WTC11 (cell line): Measurements from ENCODE around the gene SPATA2. TPM values are rescaled to one million over a fixed set of nuclear protein-coding genes. Genes with fewer than 3 reads are reported as not detected.

ENCODE experiments used
- GTF2I ChIP-seq: fragments of 250-450 bp; sonication (Bioruptor Pico); conservative IDR thresholded peaks from 2 replicates; pipeline ENCODE4 v1.4.0; 2021; ENCODE audit warnings: mild to moderate bottlenecking
- IRF2 ChIP-seq: sonication (generic); formaldehyde crosslinking; IDR thresholded peaks from 2 replicates; pipeline ENCODE4 v1.8.0; 2022; ENCODE audit warnings: low read depth, missing genetic modification reagents, borderline replicate concordance
- KAT7 ChIP-seq: sonication (generic); formaldehyde crosslinking; IDR thresholded peaks from 2 replicates; pipeline ENCODE4 v1.8.1; 2023; ENCODE audit warnings: missing genetic modification reagents, mild to moderate bottlenecking, borderline replicate concordance
- MYBL2 ChIP-seq: sonication (generic); formaldehyde crosslinking; IDR thresholded peaks from 2 replicates; pipeline ENCODE4 v1.8.1; 2023; ENCODE audit warnings: mild to moderate bottlenecking, moderate library complexity, missing genetic modification reagents
- NR2C2 ChIP-seq: sonication (generic); formaldehyde crosslinking; IDR thresholded peaks from 2 replicates; pipeline ENCODE4 v1.8.0; 2022; ENCODE audit warnings: mild to moderate bottlenecking, missing genetic modification reagents
- OVOL2 ChIP-seq: fragments of 250-450 bp; sonication (Bioruptor Pico); IDR thresholded peaks from 2 replicates; pipeline ENCODE4 v1.9.0; 2021; ENCODE audit warnings: mild to moderate bottlenecking, borderline replicate concordance
- RORB ChIP-seq: fragments of 250-450 bp; sonication (Bioruptor Pico); IDR thresholded peaks from 2 replicates; pipeline ENCODE4 v1.9.0; 2021; ENCODE audit warnings: mild to moderate bottlenecking
- TEAD1 ChIP-seq: sonication (generic); formaldehyde crosslinking; IDR thresholded peaks from 2 replicates; pipeline ENCODE4 v1.8.0; 2022; ENCODE audit warnings: mild to moderate bottlenecking, missing genetic modification reagents
- ZNF121 ChIP-seq: sonication (generic); formaldehyde crosslinking; IDR thresholded peaks from 2 replicates; pipeline ENCODE4 v1.8.0; 2023; ENCODE audit warnings: missing genetic modification reagents
- ZNF138 ChIP-seq: sonication (generic); formaldehyde crosslinking; conservative IDR thresholded peaks from 2 replicates; pipeline ENCODE4 v1.8.1; 2022; ENCODE audit warnings: mild to moderate bottlenecking, moderate library complexity, missing genetic modification reagents
- ZNF396 ChIP-seq: fragments of 250-450 bp; sonication (Bioruptor Pico); IDR thresholded peaks from 2 replicates; pipeline ENCODE4 v1.8.0; 2021; ENCODE audit warnings: mild to moderate bottlenecking, moderate library complexity, borderline replicate concordance
- ZNF416 ChIP-seq: fragments of 250-450 bp; sonication (Bioruptor Pico); IDR thresholded peaks from 2 replicates; pipeline ENCODE4 v1.9.0; 2021; ENCODE audit warnings: mild to moderate bottlenecking, inconsistent platforms
- ZNF423 ChIP-seq: fragments of 250-450 bp; sonication (Bioruptor Pico); IDR thresholded peaks from 2 replicates; pipeline ENCODE4 v2.1.2; 2022; ENCODE audit warnings: mild to moderate bottlenecking, moderate library complexity
- total RNA-seq: library from RNA; stranded (reverse); gene quantifications from 3 replicates; pipeline ENCODE4 v1.2.3, GENCODE V29; 2021
- TF ChIP-seq, protein P1 (sequence below): sonication (generic); formaldehyde crosslinking; IDR thresholded peaks from 2 replicates; pipeline ENCODE4 v1.8.1; 2022; ENCODE audit warnings: mild to moderate bottlenecking, moderate library complexity, missing genetic modification reagents
- TF ChIP-seq, protein P2 (sequence below): sonication (generic); formaldehyde crosslinking; IDR thresholded peaks from 2 replicates; pipeline ENCODE4 v1.8.1; 2023; ENCODE audit warnings: mild to moderate bottlenecking, missing genetic modification reagents
- TF ChIP-seq, protein P3 (sequence below): sonication (generic); formaldehyde crosslinking; IDR thresholded peaks from 2 replicates; pipeline ENCODE4 v1.8.0; 2022; ENCODE audit warnings: mild to moderate bottlenecking, missing genetic modification reagents
- TF ChIP-seq, protein P4 (sequence below): sonication (generic); formaldehyde crosslinking; IDR thresholded peaks from 2 replicates; pipeline ENCODE4 v1.8.0; 2022; ENCODE audit warnings: mild to moderate bottlenecking, missing genetic modification reagents
- TF ChIP-seq, protein P5 (sequence below): sonication (generic); formaldehyde crosslinking; IDR thresholded peaks from 2 replicates; pipeline ENCODE4 v1.8.1; 2022; ENCODE audit warnings: low read depth, mild to moderate bottlenecking, moderate library complexity, missing genetic modification reagents, borderline replicate concordance
- TF ChIP-seq, protein P6 (sequence below): sonication (generic); formaldehyde crosslinking; IDR thresholded peaks from 2 replicates; pipeline ENCODE4 v1.8.0; 2022; ENCODE audit warnings: mild to moderate bottlenecking, missing genetic modification reagents
- TF ChIP-seq, protein P7 (sequence below): sonication (generic); formaldehyde crosslinking; IDR thresholded peaks from 2 replicates; pipeline ENCODE4 v1.8.0; 2023; ENCODE audit warnings: missing genetic modification reagents, mild to moderate bottlenecking, borderline replicate concordance
- TF ChIP-seq, protein P8 (sequence below): fragments of 250-450 bp; sonication (Bioruptor Pico); IDR thresholded peaks from 2 replicates; pipeline ENCODE4 v1.9.0; 2021; ENCODE audit warnings: moderate library complexity, mild to moderate bottlenecking, inconsistent platforms, borderline replicate concordance
- TF ChIP-seq, protein P9 (sequence below): sonication (generic); formaldehyde crosslinking; IDR thresholded peaks from 2 replicates; pipeline ENCODE4 v1.8.0; 2023; ENCODE audit warnings: missing genetic modification reagents

SPATA2 gene
- total RNA-seq, 1 experiment from 2014 or later = 11.3 TPM

DNA sequence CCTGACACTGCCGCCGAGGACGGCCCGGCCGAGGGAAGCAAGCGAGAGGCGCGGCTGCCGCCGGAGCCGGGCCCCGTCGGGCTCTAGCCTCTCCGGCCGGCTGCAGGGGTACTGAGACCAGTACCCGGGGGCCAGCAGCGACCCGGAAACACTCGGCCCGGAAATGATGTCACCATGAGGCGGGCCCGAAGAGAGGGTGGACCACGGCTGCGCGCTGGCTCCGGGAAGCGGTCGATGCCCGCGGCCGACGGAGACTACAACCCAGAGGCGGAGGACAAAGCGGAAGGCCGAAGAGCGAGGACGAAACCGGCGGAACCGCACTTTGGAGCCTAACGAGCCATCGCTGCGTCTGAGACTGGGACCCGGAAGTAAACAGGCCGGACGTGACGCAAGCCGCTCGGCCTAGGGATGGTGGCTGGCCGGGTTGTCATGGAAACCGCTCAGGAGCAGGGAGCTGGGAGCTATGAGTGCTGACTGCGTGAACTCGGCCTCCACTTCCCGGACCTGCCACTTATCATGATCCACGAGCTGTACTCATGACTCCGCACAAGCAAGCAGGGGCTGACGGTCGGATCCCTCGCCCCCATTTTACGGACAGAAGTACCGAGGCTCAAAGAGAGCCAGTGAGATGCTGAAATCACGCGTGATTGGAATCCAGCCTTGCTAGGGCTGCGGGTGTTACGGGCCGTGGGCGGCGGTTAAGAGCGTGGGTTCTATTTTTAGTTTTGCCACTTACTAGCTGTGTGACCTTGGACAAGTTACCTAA, at the start of gene SPATA2 (continued):
- TF ChIP-seq ZNF396 (CRISPR knock-in tag) = peak; percentile 82; the same call in 1 of the 2 replicates
- TF ChIP-seq, protein P1, sequence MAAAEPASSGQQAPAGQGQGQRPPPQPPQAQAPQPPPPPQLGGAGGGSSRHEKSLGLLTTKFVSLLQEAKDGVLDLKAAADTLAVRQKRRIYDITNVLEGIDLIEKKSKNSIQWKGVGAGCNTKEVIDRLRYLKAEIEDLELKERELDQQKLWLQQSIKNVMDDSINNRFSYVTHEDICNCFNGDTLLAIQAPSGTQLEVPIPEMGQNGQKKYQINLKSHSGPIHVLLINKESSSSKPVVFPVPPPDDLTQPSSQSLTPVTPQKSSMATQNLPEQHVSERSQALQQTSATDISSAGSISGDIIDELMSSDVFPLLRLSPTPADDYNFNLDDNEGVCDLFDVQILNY (CRISPR knock-in tag) = no peak
- peak; percentile 91; the same call in 1 of the 2 replicates for TF ChIP-seq GTF2I (CRISPR knock-in tag)
- no peak for TF ChIP-seq OVOL2 (CRISPR knock-in tag)
- no peak for TF ChIP-seq KAT7 (CRISPR knock-in tag)
- no peak for TF ChIP-seq ZNF138 (CRISPR knock-in tag)
- TF ChIP-seq ZNF423 = no peak
- TF ChIP-seq ZNF121 (CRISPR knock-in tag) = no peak
- TF ChIP-seq, protein P2, sequence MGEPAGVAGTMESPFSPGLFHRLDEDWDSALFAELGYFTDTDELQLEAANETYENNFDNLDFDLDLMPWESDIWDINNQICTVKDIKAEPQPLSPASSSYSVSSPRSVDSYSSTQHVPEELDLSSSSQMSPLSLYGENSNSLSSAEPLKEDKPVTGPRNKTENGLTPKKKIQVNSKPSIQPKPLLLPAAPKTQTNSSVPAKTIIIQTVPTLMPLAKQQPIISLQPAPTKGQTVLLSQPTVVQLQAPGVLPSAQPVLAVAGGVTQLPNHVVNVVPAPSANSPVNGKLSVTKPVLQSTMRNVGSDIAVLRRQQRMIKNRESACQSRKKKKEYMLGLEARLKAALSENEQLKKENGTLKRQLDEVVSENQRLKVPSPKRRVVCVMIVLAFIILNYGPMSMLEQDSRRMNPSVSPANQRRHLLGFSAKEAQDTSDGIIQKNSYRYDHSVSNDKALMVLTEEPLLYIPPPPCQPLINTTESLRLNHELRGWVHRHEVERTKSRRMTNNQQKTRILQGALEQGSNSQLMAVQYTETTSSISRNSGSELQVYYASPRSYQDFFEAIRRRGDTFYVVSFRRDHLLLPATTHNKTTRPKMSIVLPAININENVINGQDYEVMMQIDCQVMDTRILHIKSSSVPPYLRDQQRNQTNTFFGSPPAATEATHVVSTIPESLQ (CRISPR knock-in tag) = no peak
- TF ChIP-seq, protein P3, sequence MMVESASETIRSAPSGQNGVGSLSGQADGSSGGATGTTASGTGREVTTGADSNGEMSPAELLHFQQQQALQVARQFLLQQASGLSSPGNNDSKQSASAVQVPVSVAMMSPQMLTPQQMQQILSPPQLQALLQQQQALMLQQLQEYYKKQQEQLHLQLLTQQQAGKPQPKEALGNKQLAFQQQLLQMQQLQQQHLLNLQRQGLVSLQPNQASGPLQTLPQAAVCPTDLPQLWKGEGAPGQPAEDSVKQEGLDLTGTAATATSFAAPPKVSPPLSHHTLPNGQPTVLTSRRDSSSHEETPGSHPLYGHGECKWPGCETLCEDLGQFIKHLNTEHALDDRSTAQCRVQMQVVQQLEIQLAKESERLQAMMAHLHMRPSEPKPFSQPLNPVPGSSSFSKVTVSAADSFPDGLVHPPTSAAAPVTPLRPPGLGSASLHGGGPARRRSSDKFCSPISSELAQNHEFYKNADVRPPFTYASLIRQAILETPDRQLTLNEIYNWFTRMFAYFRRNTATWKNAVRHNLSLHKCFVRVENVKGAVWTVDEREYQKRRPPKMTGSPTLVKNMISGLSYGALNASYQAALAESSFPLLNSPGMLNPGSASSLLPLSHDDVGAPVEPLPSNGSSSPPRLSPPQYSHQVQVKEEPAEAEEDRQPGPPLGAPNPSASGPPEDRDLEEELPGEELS (CRISPR knock-in tag) = 0 out of 2 replicates have a peak, but pooled peaks have one; percentile 45
- no peak for TF ChIP-seq IRF2
- TF ChIP-seq MYBL2 (CRISPR knock-in tag) = no peak
- TF ChIP-seq TEAD1 (CRISPR knock-in tag) = no peak
- TF ChIP-seq, protein P4, sequence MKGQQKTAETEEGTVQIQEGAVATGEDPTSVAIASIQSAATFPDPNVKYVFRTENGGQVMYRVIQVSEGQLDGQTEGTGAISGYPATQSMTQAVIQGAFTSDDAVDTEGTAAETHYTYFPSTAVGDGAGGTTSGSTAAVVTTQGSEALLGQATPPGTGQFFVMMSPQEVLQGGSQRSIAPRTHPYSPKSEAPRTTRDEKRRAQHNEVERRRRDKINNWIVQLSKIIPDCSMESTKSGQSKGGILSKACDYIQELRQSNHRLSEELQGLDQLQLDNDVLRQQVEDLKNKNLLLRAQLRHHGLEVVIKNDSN (CRISPR knock-in tag) = 0 out of 2 replicates have a peak, but pooled peaks have one; percentile 17
- no peak for TF ChIP-seq ZNF416
- TF ChIP-seq, protein P5, sequence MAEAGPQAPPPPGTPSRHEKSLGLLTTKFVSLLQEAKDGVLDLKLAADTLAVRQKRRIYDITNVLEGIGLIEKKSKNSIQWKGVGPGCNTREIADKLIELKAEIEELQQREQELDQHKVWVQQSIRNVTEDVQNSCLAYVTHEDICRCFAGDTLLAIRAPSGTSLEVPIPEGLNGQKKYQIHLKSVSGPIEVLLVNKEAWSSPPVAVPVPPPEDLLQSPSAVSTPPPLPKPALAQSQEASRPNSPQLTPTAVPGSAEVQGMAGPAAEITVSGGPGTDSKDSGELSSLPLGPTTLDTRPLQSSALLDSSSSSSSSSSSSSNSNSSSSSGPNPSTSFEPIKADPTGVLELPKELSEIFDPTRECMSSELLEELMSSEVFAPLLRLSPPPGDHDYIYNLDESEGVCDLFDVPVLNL (CRISPR knock-in tag) = no peak
- TF ChIP-seq NR2C2 = peak; percentile 98
- TF ChIP-seq, protein P6, sequence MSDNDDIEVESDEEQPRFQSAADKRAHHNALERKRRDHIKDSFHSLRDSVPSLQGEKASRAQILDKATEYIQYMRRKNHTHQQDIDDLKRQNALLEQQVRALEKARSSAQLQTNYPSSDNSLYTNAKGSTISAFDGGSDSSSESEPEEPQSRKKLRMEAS (CRISPR knock-in tag) = peak; percentile 54
- TF ChIP-seq, protein P7, sequence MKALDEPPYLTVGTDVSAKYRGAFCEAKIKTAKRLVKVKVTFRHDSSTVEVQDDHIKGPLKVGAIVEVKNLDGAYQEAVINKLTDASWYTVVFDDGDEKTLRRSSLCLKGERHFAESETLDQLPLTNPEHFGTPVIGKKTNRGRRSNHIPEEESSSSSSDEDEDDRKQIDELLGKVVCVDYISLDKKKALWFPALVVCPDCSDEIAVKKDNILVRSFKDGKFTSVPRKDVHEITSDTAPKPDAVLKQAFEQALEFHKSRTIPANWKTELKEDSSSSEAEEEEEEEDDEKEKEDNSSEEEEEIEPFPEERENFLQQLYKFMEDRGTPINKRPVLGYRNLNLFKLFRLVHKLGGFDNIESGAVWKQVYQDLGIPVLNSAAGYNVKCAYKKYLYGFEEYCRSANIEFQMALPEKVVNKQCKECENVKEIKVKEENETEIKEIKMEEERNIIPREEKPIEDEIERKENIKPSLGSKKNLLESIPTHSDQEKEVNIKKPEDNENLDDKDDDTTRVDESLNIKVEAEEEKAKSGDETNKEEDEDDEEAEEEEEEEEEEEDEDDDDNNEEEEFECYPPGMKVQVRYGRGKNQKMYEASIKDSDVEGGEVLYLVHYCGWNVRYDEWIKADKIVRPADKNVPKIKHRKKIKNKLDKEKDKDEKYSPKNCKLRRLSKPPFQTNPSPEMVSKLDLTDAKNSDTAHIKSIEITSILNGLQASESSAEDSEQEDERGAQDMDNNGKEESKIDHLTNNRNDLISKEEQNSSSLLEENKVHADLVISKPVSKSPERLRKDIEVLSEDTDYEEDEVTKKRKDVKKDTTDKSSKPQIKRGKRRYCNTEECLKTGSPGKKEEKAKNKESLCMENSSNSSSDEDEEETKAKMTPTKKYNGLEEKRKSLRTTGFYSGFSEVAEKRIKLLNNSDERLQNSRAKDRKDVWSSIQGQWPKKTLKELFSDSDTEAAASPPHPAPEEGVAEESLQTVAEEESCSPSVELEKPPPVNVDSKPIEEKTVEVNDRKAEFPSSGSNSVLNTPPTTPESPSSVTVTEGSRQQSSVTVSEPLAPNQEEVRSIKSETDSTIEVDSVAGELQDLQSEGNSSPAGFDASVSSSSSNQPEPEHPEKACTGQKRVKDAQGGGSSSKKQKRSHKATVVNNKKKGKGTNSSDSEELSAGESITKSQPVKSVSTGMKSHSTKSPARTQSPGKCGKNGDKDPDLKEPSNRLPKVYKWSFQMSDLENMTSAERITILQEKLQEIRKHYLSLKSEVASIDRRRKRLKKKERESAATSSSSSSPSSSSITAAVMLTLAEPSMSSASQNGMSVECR (CRISPR knock-in tag) = peak; percentile 85; the same call in 1 of the 2 replicates
- TF ChIP-seq, protein P8, sequence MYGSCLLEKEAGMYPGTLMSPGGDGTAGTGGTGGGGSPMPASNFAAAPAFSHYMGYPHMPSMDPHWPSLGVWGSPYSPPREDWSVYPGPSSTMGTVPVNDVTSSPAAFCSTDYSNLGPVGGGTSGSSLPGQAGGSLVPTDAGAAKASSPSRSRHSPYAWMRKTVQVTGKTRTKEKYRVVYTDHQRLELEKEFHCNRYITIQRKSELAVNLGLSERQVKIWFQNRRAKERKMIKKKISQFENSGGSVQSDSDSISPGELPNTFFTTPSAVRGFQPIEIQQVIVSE (CRISPR knock-in tag) = no peak
- TF ChIP-seq RORB (CRISPR knock-in tag) = no peak
- TF ChIP-seq, protein P9, sequence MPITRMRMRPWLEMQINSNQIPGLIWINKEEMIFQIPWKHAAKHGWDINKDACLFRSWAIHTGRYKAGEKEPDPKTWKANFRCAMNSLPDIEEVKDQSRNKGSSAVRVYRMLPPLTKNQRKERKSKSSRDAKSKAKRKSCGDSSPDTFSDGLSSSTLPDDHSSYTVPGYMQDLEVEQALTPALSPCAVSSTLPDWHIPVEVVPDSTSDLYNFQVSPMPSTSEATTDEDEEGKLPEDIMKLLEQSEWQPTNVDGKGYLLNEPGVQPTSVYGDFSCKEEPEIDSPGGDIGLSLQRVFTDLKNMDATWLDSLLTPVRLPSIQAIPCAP (CRISPR knock-in tag) = no peak
